CD4-positive, alpha-beta T cell treated with Interferon alpha-2 for 1 hour (primary cell): Measurements from ENCODE around the gene FAM110C.
"Not testable (repeated sequence)": the region's sequence is repeated elsewhere in the genome, so short reads cannot be mapped to it uniquely, and the experiment has no call there.

Source experiments
- DNase-seq, 2 donors: peaks; one replicate each; pipeline ENCODE4 v3.0.0-alpha.2; 2020 to 2022

FAM110C gene, protein sequence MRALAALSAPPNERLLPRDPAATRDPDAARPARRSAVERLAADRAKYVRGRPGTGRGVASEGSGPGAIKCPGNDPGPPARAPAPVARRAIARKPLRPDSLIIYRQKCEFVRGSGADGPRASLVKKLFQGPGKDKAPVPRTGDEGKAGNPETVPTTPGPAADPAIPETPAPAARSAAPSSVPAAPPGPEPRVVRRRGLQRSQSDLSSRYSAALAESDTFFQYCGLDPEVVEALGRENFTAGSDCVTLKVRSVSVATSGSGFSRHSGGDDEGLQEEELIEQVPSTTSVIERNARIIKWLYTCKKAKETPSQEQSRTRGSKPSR

GRCh38 chr2:46471-47345, at the start of gene FAM110C:
Gene FAM110C (minus strand): TSS chr2:46505. CDS start chr2:46385, 120 bp downstream.
- peak; percentile 20 to 63 for DNase-seq

- no peak for DNase-seq
These were observed 46.0 kb upstream of the FAM110C start for GRCh38 chr2:92326-92725.

DNA sequence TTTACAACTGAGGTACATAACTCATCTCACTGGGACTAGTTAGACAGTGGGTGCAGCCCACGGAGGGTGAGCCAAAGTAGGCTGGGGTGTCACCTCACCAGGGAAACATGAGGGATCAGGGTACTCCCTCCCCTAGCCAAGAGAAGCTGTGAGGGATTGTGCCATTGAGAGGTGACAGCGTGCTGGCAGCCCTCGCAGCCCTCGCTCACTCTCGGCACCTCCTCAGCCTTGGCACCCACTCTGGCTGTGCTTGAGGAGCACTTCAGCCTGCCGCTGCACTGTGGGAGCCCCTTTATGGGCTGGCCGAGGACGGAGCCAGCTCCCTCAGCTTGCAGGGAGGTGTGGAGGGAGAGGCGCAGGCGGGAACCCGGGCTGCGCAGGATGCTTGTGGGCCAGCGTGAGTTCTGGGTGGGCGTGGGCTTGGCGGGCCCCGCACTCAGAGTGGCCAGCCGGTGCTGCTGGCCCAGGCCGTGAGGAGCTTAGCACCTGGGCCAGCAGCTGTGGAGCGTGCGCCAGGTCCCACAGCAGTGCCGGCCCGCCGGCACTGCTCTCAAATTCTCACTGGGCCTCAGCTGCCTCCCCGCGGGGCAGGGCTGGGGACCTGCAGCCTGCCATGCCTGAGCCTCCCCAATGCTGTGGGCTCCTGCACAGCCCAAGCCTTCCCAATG, 44.5 kb upstream of the FAM110C start:
- DNase-seq: no peak

- no peak for DNase-seq
These were observed 39.5 kb upstream of the FAM110C start for GRCh38 chr2:85761-86160.

DNA sequence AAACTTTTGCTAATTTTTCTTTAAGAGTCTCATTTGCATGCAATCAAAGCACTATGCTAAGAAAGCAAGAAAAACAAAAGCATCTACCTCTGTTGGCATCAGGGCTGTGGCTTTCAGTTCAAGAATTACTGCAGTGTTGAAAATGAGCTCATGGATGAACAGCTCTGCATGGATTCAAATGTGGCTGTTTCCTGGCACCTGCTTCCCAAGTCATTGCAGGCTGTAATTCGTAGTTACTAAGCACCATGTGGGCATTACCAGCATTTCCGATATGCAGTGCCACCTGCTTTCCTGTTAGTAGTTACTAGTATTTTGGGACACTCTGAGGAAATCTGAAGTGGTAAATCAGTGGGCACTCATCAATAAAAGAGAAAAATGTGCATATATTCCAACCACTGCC, 37.8 kb upstream of the FAM110C start:
- DNase-seq: no peak

DNA sequence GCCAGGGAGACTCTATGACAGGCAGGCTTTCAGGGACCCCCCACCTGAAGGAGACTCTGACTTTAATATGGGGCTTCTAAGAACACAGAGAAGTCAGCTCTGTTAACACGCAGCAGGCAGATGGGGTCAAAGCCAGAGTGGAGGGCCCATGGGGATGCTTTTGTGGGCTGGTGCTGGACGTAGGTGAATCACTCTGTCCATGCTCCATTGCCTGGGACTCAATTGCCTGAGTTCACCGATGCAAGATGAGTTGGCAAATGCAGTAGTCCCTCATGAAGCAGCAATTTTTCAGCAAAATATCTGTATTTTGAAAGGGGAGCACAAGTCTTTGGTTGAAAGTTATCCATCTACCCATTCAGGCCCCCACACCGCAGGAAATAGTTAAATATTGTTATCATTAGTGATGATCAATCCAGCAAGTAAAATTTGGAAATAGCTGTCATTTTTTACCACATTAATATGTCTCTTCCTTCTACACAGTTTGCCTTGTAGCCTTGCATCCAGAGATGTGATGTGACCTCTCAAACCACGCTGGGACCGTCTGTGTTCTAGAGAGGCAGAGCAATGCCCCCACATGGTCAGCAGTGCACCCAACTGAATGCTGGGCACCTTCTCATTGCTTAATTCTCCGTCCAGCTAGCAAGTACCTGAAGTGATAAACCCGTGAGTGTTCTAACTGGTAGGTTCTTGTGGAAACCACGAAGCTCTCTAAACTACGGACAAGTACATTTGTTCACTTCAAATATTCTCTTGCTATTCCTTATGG, 34.8 kb upstream of the FAM110C start:
- DNase-seq: no peak

DNA sequence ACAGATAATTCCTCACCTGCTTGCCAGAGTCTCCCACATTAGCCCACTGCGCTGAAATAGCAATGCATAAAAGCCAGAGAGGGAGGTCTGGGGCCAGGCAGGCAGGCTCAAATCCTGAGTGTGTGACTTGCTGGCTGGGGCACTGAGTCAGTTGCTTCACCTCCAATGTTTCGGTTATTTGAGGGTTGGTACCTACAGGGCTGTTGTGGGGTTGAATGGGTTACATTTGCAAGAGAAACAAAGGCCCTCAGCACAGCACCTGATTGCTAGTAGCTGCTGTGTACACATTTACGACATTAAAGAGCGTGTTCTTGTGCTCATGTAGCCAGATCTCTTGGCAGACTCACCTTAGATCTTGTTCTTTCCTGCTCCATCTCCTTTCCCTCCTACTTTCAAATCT, 34.1 kb upstream of the FAM110C start:
- no peak for DNase-seq

GRCh38 chr2:71309-72035, 25.2 kb upstream of the FAM110C start:
- DNase-seq: no peak

DNA sequence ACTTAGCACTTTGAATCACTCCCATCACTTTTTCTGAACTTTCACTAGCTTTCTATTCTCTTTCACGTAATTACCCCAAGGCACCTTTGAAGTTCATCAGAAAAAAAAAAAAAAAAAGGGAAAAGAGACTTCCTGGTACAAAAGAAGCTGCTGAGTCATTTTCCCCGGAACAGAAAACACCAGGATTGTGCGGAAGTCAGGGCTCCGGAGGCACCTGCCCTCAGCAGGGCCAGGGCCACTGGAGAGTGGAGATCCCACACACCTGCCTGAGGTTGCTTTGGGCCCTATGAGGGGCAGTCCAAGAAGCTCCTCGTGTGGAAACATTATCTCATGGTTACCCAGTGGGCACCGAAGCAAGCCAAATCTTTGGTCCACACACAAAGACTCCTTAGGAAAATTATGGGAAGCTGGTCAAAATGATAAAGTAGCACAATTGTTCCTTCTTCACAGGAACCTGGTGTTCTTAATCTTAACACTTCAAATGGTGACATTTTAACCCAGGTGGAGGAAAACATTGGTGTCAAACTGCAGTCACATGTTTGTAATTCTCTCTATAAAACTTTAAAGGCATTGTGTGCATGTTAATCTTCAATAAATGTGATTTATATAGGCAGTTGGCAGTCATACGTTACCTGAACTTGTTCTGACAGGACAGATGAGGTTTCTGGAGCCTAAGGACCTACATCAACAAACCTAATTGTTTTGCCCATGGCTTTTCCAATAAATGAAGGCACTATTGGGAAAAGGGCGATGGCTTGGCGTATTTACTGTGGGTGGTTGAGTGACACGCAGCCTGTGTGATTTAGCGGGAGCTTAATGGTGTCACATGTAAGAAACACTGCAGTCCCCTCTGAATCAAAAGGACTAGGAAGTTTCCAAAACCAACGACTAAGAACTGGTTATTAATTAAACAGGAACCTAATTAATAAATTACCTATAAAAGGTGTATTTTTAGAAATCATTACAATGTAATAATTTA, 23.4 kb upstream of the FAM110C start:
- no peak for DNase-seq

DNA sequence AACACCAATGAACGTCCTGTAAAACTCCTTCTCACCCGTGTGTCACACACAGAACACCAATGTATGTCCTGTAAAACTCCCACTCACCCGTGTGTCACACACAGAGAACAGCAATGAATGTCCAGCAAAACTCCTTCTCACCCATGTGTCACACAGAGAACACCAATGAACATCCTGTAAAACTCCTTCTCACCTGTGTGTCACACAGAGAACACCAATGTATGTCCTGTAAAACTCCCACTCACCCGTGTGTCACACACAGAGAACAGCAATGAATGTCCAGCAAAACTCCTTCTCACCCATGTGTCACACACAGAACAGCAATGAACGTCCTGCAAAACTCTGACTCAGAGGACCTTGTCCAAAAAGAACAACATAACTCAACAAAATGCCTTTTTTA, 22.3 kb upstream of the FAM110C start:
- DNase-seq: not testable (repeated sequence)

DNA sequence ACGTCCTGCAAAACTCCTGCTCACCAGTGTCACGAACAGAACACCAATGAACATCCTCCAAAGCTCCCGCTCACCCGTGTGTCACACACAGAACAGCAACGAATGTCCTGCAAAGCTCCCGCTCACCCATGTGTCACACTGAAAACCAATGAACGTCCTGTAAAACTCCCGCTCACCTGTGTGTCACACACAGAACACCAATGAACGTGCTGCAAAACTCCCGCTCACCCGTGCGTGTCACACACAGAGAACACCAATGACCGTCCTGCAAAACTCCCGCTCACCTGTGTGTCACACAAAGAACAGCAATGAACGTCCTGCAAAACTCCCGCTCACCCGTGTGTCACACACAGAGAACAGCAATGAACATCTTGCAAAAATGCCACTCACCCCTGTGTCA, 20.5 kb upstream of the FAM110C start:
- DNase-seq: no peak

DNA sequence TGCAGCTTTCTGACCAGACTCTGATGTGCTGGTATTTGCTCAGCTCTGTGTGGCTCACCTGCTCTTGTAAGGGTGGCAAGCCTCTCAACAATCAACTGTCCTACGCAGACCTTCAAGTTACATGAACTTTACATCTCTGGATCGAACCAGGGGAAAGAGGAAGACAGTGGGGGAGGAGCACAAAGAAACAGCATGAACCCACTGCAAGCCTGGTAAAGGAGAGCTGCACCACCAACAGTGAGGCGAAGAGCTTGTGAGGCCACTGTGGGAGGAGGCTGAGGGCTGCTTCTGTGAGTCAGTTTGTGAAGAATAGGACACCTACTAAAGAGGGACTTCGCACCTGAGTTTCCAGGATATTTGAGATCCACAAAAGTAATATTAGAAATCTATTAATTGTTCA, 18.8 kb upstream of the FAM110C start:
- no peak for DNase-seq

GRCh38 chr2:55587-56448, 9.5 kb upstream of the FAM110C start:
- DNase-seq: no peak

DNA sequence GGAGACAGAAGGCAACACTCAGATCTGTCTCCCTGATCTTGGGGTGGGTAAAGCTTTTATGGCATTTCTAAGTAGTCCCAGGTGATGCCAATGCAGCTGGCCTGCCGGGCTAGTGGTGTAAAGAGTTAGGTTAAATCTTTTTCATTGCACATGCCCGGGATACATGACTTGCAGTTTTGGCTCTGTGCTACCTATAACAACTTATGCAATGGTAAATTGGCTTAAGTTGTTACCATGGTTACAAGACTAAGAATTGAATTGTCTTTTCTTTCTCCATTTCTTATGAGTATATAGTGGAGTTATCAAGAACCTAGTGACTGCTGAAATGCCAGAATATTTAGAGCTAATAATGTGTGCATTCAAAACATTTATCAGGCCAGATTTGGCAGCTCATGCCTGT, 5.3 kb upstream of the FAM110C start:
- no peak for DNase-seq

DNA sequence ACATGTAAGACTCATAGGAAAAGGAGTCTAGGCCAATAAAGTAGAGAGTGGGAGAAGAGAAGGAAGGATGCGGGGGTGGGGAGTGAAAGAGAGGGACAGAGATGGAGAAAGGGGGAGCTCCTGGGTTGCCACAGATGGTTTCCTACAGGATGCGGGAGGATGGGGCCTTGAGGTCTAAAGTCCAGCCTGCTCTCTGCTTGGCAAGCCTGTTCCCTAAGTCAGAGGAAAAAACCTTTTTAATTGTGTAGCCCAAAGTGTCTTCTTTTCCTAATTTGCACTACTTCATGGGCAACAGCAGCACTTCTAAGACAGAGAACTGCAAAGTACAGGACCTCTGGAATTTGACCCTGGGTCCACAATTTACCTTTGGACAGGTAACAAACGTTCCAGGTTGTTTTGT, 1.4 kb upstream of the FAM110C start:
- DNase-seq: no peak

DNA sequence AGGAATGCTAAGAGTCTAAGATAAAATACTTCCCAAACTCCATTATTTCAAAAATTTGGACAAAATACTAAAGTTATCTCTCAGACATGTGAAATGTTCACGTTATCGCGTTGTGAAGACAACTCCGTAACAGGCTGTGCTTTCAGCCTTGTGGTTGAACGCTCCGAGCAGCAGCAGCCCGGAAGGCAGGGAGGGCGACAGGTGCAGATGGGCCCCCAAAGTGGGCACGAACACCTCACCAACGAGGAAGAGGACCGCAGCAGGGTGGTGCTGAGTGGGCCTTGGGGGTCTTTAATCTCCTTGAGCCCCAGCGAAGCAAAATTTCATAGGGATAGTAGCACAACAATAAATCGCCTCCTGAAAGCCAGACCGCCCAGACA, 1.0 kb upstream of the FAM110C start:
- DNase-seq: no peak

DNA sequence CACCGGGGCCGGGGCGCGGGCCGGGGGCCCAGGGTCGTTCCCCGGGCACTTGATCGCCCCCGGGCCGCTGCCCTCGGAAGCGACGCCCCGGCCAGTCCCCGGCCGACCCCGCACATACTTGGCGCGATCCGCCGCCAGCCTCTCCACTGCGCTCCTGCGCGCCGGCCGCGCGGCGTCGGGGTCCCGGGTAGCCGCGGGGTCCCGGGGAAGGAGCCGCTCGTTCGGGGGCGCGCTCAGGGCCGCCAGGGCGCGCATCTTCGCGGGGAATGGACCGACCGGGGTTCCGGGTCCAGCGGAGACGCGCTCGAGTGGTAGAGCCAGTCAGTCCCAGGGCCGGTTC, 204 bp downstream of the FAM110C start:
- no peak for DNase-seq

DNA sequence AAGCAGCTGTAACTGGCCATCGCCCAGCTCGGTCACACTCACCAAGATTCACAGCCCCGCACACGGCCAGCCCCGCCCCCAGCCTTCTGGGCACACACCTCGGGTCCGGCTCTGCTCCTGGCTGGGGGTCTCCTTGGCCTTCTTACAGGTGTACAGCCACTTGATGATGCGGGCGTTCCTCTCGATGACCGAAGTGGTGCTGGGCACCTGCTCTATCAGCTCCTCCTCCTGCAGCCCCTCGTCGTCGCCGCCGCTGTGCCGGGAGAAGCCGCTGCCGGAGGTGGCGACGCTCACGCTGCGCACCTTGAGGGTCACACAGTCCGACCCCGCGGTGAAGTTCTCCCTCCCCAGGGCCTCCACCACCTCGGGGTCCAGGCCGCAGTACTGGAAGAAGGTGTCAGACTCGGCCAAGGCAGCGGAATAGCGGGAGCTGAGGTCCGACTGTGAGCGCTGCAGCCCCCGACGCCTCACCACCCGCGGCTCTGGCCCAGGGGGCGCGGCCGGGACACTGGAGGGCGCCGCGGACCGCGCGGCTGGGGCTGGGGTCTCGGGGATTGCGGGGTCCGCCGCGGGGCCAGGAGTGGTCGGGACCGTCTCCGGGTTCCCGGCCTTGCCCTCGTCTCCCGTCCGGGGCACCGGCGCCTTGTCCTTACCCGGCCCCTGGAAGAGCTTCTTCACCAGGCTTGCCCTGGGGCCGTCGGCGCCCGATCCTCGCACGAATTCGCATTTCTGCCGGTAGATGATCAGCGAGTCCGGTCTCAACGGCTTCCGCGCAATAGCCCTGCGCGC, 769 bp downstream of the FAM110C start:
- DNase-seq: no peak

DNA sequence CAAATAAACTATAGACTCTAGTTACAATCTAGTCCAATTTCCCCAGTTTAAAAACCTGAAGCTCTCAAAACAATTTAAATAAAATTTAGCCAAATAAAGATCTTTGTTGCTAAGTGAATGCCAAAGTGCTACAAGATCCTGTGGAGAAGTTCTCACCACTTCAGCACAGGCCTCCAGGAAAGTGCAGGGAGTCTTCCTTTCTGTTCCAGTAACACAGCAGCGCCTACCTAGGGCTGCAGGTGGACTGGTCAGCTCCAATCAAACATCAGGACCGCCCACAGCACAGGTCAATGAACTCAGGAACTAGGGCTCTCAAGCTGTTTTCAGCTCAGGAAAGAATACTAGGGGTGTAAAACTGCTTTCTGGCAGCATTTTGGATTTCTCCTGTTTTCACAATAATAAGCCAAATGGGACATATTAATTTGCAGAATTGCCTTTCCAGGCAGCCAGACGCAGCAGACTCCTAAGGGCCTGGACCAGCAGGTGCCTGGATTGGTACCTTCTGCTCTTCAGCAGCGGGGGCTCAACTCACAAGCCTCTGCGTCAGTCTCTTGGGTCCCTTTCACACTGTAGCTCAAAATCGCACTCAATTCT, 1.5 kb downstream of the FAM110C start:
- no peak for DNase-seq
